AG09309 (cell line): ENCODE data around the gene EPN2.

Experiments
- DNase-seq: peaks from one replicate; pipeline ENCODE4 v3.0.0-alpha.2; 2010; ENCODE audit warnings: low read depth
- H3K4me3 ChIP-seq: 2 replicates; pipeline ENCODE4 v1.5.1; 2011; ENCODE audit warnings: mild to moderate bottlenecking, low read depth, low read length, moderate library complexity; ENCODE audit not compliant: control insufficient read depth
- TF ChIP-seq, protein P1 (sequence below): IDR thresholded peaks from 2 replicates; pipeline ENCODE4 v1.5.1; 2011; ENCODE audit warnings: mild to moderate bottlenecking, low read depth, low read length, inconsistent platforms; ENCODE audit not compliant: insufficient read depth, control insufficient read depth; ENCODE audit errors: missing control alignments

Gene EPN2

DNA sequence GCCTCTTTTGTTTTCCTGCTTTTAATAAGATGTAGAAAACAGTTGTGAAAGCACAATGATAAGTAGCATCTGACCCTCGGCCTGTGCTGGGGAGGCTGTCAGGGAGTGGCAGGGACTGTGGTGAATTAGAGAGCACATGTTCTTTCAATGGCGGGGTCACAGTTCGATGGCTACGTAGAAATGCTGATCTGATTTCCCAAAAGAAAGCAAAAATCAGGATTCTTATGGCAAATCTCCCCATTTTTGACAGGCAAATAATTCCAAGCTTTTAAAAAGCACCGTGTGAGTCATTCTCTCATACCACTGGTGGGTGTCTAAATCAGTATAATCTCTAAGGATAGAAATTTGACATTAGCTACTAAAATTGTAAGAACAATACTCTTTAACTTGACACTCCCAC lies 137.0 kb downstream of the EPN2 start:
- no peak for DNase-seq
- TF ChIP-seq, protein P1, sequence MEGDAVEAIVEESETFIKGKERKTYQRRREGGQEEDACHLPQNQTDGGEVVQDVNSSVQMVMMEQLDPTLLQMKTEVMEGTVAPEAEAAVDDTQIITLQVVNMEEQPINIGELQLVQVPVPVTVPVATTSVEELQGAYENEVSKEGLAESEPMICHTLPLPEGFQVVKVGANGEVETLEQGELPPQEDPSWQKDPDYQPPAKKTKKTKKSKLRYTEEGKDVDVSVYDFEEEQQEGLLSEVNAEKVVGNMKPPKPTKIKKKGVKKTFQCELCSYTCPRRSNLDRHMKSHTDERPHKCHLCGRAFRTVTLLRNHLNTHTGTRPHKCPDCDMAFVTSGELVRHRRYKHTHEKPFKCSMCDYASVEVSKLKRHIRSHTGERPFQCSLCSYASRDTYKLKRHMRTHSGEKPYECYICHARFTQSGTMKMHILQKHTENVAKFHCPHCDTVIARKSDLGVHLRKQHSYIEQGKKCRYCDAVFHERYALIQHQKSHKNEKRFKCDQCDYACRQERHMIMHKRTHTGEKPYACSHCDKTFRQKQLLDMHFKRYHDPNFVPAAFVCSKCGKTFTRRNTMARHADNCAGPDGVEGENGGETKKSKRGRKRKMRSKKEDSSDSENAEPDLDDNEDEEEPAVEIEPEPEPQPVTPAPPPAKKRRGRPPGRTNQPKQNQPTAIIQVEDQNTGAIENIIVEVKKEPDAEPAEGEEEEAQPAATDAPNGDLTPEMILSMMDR = no peak
- no peak overlapping the region for H3K4me3 ChIP-seq

DNA sequence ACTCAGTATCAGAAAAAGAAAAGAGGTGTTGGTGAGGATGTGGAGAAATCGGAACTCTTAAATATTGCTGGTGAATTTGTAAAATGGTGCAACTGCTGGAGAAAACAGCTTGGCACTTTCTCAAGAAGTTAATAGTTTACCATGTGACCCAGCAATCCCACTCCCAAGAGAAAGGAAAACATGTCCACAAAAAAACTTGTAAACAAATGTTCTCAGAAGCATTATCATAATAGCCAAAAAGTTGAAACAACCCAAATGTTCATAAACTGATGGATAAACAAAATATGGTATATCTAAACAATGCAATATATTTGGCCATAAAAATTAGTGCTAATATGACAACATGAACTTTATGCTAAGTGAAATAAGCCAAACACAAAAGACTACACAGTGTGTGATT lies 138.6 kb downstream of the EPN2 start:
- no peak overlapping the region for H3K4me3 ChIP-seq
- DNase-seq = no peak
- TF ChIP-seq, protein P1 = no peak

DNA sequence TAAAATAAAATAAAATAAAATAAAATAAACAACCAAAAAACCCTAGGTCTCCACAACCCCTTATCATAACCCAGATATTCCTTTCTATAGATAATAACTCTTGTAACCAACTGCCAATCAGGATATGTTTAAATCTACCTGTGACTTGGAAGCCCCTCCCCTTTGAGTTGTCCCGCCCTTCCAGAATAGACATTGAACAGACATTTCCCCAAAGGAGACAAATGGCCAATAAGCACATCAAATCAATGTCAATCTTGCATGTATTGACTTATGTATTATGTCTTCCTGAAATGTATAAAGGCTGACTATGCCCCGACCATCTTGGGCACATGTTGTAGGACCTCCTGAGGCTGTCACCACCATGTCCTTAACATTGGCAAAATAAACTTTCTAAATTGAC lies 139.6 kb downstream of the EPN2 start:
- no peak for DNase-seq

DNA sequence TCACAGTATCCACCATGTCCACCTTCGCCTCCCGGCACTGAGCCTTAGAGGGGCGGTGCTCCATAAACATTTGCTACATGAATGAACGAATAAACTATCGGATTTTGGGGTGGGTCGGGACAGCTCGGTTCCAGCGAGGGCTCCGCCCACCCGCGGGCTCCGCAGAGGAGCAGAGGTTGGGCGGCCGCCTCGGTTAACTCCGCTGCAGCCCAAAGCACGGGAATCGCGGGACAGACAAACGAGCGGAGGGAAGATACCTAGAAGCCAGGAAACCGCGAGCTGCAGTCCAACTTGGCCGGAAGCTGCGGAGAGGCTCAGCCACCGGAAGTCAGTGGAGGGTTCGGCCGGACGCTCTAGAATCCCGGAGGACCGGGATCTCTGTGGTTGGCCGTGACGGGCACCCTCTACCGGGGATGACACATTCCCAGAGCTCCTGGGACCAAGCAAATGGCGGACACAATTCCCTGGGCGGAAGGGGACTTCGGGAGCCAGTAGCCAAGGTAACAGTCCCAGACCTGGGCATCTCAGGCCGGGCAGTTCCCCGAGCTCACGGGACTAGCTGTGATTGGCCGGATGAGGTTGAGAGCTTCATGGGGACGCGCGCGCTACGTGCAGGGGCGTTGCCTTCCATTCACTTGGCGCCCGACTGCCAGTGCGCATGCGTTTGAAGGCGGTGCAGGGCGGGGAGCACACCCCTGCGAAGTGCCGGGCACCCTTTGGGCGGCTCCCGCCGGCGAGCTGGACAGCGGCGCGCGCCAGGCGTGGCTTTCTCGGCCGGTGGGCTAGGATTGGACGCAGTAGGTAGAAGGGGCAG lies 140.6 kb downstream of the EPN2 start:
- peak overlapping the region; percentile 83 for H3K4me3 ChIP-seq
- TF ChIP-seq, protein P1 = no peak
- peak; percentile 97 for DNase-seq

More for the DNA sequence above, 139.6 kb downstream of the EPN2 start:
- TF ChIP-seq, protein P1 = no peak
- H3K4me3 ChIP-seq = peak overlapping the region; percentile 74

DNA sequence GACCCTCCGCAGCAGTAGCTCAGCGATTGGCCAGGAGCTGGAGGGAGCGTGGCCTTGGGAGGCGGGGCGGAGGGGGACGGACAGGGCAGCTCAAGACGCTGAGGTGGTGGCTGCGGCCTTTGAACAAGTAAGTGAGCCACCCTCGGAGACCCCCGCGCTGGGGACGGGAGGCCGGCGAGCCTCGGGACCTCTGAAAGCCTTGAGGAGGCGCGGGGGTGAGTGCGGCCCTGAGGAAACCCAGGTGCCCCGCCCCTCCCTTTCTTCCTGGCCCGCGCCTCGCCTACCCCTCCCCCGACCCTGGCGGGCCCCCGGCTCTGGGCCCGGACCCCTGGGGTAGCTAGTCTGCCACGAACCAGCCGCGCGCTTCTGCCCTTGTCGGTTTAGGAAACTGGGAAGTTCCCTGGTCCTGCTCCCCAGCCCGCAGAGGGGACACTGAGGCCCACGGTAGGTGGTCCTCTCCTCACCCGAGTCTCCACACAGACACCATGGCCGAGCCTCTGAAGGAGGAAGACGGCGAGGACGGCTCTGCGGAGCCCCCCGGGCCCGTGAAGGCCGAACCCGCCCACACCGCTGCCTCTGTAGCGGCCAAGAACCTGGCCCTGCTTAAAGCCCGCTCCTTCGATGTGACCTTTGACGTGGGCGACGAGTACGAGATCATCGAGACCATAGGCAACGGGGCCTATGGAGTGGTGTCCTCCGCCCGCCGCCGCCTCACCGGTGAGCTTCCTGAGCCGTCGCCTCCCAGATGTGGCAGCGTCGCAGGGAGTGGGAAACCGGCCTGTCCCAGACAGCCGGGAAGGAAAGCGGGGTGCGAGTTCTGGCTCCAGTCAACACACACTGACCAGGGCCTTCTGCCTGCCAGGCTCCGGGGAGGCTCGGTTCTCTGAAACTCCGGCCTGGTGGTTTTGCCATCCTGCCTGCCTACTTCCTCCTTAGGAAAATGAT lies 141.5 kb downstream of the EPN2 start, which contains the start of gene MAPK7:
Gene MAPK7 (plus strand): TSS at position 83 of the 945 bp plus-strand sequence. CDS start 403 bp downstream, at position 486.
- no peak for DNase-seq
- TF ChIP-seq, protein P1 = no peak
- H3K4me3 ChIP-seq = peak within 1 kb of the TSS; percentile 83

DNA sequence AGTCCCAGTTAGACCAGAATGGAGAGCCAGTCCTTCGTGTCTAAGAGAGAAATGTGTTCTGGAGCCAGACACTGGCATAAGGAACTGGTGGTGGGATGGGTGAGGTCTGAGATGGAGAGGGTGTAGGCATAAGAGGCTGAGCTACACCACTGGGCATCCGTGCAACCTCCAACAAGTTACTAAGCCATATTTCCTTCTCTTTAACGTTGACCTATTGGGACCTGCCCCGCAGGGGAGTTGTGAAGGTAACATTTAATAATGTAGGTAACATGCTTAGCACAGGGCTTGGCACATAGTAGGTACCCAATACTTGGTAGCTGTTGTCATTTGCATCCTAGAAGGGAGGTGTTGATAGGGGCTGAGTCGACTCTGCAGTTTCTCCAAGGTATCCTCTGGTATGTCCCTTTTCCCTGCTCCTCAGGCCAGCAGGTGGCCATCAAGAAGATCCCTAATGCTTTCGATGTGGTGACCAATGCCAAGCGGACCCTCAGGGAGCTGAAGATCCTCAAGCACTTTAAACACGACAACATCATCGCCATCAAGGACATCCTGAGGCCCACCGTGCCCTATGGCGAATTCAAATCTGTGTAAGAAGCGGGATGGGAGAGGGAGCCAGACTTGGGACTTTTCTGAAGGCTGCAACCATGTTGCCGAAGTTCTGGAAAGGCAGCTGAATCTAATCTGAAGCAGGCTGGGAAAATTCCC lies 142.3 kb downstream of the EPN2 start:
- peak overlapping the region; percentile 83 for H3K4me3 ChIP-seq
- TF ChIP-seq, protein P1 = no peak

More for the DNA sequence above, 142.3 kb downstream of the EPN2 start:
- DNase-seq = no peak
